ENCODE results near the gene PPP1CC. TPM values are rescaled to one million over a fixed set of nuclear protein-coding genes. Genes with fewer than 3 reads are reported as not detected.
"Not testable (repeated sequence)": the region's sequence is repeated elsewhere in the genome, so short reads cannot be mapped to it uniquely, and the experiment has no call there.

Gene PPP1CC
- total RNA-seq, 1 donor from 2014 or later, result 137 TPM

GRCh38 chr12:110737532-110737931 lies 5.2 kb downstream of the PPP1CC start:
- no peak overlapping the region for H3K4me3 Mint-ChIP-seq (ENCODE audit: unreplicated experiment)
- no peak for TF ChIP-seq CTCF (IDR thresholded peaks at IDR 0.05; ENCODE audit: partially characterized antibody, unreplicated experiment)
- DNase-seq, result no peak
- H3K27ac Mint-ChIP-seq (ENCODE audit: unreplicated experiment), result no peak overlapping the region
- H3K36me3 Mint-ChIP-seq (ENCODE audit: unreplicated experiment), result no peaks in the 10 kb centered on the region
- H3K4me1 Mint-ChIP-seq (ENCODE audit: low read depth, unreplicated experiment), result peaks cover 29% of the 10 kb centered on the region
- H3K27me3 Mint-ChIP-seq (ENCODE audit: unreplicated experiment), result peaks cover 11% of the 10 kb centered on the region
- H3K9me3 Mint-ChIP-seq (ENCODE audit: unreplicated experiment), result peaks cover 6% of the 10 kb centered on the region

DNA sequence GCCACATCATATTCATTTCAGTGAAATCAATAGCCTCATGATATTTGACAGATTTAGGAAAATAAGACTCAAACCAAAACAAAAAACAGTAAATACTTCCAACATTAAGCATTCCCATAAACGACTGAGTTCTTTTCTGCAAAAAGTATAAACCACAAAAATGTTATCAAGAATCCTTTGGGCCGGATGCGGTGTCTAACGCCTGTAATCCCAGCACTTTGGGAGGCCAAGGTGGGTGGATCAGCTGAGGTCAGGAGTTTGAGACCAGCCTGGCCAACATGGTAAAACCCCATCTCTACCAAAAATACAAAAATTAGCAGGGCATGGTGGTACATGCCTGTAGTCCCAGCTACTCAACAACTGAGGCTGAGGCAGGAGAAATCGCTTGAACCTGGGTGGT lies 5.7 kb downstream of the PPP1CC start:
- H3K27me3 Mint-ChIP-seq (ENCODE audit: unreplicated experiment); H3K36me3 Mint-ChIP-seq (ENCODE audit: unreplicated experiment): not testable (repeated sequence)

GRCh38 chr12:110733900-110734299 lies 8.8 kb downstream of the PPP1CC start:
- Mint-ChIP-seq H3K36me3 (ENCODE audit: unreplicated experiment) (no peaks in the 10 kb centered on the region), H3K27ac (ENCODE audit: unreplicated experiment) (no peak overlapping the region), H3K4me1 (ENCODE audit: low read depth, unreplicated experiment) (peaks cover 25% of the 10 kb centered on the region), H3K27me3 (ENCODE audit: unreplicated experiment) (peaks cover 4% of the 10 kb centered on the region), H3K9me3 (ENCODE audit: unreplicated experiment) (peaks cover 1% of the 10 kb centered on the region), H3K4me3 (ENCODE audit: unreplicated experiment) (no peak overlapping the region)
- no peak for TF ChIP-seq CTCF (IDR thresholded peaks at IDR 0.05; ENCODE audit: partially characterized antibody, unreplicated experiment)
- DNase-seq, result no peak

More for the DNA sequence above, 5.7 kb downstream of the PPP1CC start:
- H3K27ac Mint-ChIP-seq (ENCODE audit: unreplicated experiment); H3K9me3 Mint-ChIP-seq (ENCODE audit: unreplicated experiment); H3K4me3 Mint-ChIP-seq (ENCODE audit: unreplicated experiment); DNase-seq: not testable (repeated sequence)
- H3K4me1 Mint-ChIP-seq (ENCODE audit: low read depth, unreplicated experiment), result peaks cover 33% of the 10 kb centered on the region

- peaks cover 1% of the 10 kb centered on the region for H3K9me3 Mint-ChIP-seq (ENCODE audit: unreplicated experiment)
- H3K27me3 Mint-ChIP-seq (ENCODE audit: unreplicated experiment), result no peaks in the 10 kb centered on the region
- H3K36me3 Mint-ChIP-seq (ENCODE audit: unreplicated experiment), result no peaks in the 10 kb centered on the region
- no peak for DNase-seq
- H3K4me3 Mint-ChIP-seq (ENCODE audit: unreplicated experiment), result no peak overlapping the region
- H3K4me1 Mint-ChIP-seq (ENCODE audit: low read depth, unreplicated experiment), result peaks cover 19% of the 10 kb centered on the region
- no peak overlapping the region for H3K27ac Mint-ChIP-seq (ENCODE audit: unreplicated experiment)
- no peak for TF ChIP-seq CTCF (IDR thresholded peaks at IDR 0.05; ENCODE audit: partially characterized antibody, unreplicated experiment)
These were observed 9.5 kb downstream of the PPP1CC start for GRCh38 chr12:110733089-110733715.

DNA sequence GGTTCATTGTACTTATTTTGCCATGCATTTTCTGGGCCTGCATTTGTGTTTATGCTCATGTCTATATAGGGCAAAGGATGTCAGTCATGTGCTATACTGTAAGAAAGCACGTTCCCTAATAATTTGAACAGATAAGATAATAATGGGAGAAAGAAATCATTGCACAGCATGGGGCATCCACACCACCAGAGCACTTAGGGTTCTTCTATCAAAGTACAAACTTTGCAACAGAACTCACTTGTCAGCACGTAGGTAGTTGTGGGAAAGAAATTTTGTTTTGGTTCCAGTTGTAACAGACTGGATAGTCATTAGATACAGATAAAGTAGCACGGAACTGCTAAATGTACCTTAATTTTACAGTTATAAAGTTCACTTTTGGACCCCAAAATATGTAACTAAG lies 10.1 kb downstream of the PPP1CC start:
- Mint-ChIP-seq H3K27me3 (ENCODE audit: unreplicated experiment) (no peaks in the 10 kb centered on the region), H3K9me3 (ENCODE audit: unreplicated experiment) (peaks cover 1% of the 10 kb centered on the region), H3K4me3 (ENCODE audit: unreplicated experiment) (peak overlapping the region; percentile 18), H3K4me1 (ENCODE audit: low read depth, unreplicated experiment) (peaks cover 18% of the 10 kb centered on the region), H3K27ac (ENCODE audit: unreplicated experiment) (no peak overlapping the region), H3K36me3 (ENCODE audit: unreplicated experiment) (no peaks in the 10 kb centered on the region)
- no peak for TF ChIP-seq CTCF (IDR thresholded peaks at IDR 0.05; ENCODE audit: partially characterized antibody, unreplicated experiment)
- DNase-seq, result no peak
